Stimulated activated effector memory CD8-positive, alpha-beta T cell treated with anti-CD3 and anti-CD28 coated beads, Interleukin-12 subunit alpha, Interleukin-12 subunit beta, amount 100 ng/mL, for 72 hours (primary cell): ENCODE data around the gene LDAF1.
"Not testable (repeated sequence)": the region's sequence is repeated elsewhere in the genome, so short reads cannot be mapped to it uniquely, and the experiment has no call there.

Experiments used
- ATAC-seq: fragments of 150-1000 bp; cut with Tn5 transposase; 2 replicates; pipeline ENCODE4 v1.10.0; 2021
- DNase-seq, 2 donors: peaks; one replicate each; pipeline ENCODE4 v3.0.0; 2021 to 2022; ENCODE audit warnings: low spot score in 2 of 2
- H3K27ac Mint-ChIP-seq: one replicate; pipeline ENCODE4 v1.8.0; 2022; ENCODE audit warnings: mild to moderate bottlenecking, mixed read lengths
- H3K36me3 Mint-ChIP-seq: one replicate; pipeline ENCODE4 v1.8.0; 2022; ENCODE audit warnings: mild to moderate bottlenecking, mixed read lengths
- H3K4me1 Mint-ChIP-seq: one replicate; pipeline ENCODE4 v1.8.0; 2022; ENCODE audit warnings: mixed read lengths
- H3K4me3 Mint-ChIP-seq: one replicate; pipeline ENCODE4 v1.8.0; 2022; ENCODE audit warnings: mild to moderate bottlenecking, mixed read lengths
- H3K9me3 Mint-ChIP-seq: one replicate; pipeline ENCODE4 v1.8.0; 2022; ENCODE audit warnings: mixed read lengths

The LDAF1 gene

DNA sequence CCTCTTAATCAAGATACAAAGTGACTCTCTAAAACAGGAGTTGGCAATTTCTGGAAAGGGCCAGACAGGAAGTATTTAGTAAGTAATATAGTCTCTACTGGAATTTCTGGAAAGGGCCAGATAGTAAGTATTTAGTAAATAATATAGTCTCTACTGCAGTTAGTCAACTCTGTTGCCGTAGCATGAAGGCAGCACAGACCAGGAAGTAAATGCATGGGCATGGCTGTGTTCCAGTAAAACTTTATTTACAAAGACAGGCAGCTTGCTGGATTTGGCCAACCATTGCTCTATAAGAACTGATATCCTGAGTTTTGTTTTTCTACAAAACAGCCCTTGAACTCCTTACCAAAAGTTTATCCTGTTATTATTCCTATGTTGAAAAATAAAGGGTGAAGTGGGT, 16.9 kb downstream of the LDAF1 start:
- ATAC-seq = no peak
- DNase-seq = no peak
- Mint-ChIP-seq H3K27ac (no peak overlapping the region), H3K4me1 (no peaks in the 10 kb centered on the region), H3K4me3 (no peak overlapping the region), H3K36me3 (peaks cover 48% of the 10 kb centered on the region), H3K9me3 (no peaks in the 10 kb centered on the region)

GRCh38 chr16:21179126-21179982, 20.9 kb downstream of the LDAF1 start:
- no peak overlapping the region for H3K4me3 Mint-ChIP-seq
- H3K27ac Mint-ChIP-seq = no peak overlapping the region
- ATAC-seq (no peak), DNase-seq (no peak)
- peaks cover 19% of the 10 kb centered on the region for H3K36me3 Mint-ChIP-seq
- peaks cover 2% of the 10 kb centered on the region for H3K4me1 Mint-ChIP-seq
- no peaks in the 10 kb centered on the region for H3K9me3 Mint-ChIP-seq

GRCh38 chr16:21179983-21180365, 21.5 kb downstream of the LDAF1 start:
- H3K27ac Mint-ChIP-seq = no peak overlapping the region
- peaks cover 16% of the 10 kb centered on the region for H3K36me3 Mint-ChIP-seq
- ATAC-seq (no peak), DNase-seq (no peak)
- H3K4me3 Mint-ChIP-seq = no peak overlapping the region
- peaks cover 2% of the 10 kb centered on the region for H3K9me3 Mint-ChIP-seq
- H3K4me1 Mint-ChIP-seq = peaks cover 8% of the 10 kb centered on the region

- Mint-ChIP-seq H3K27ac (no peak overlapping the region), H3K4me1 (peaks cover 16% of the 10 kb centered on the region), H3K9me3 (peaks cover 3% of the 10 kb centered on the region), H3K36me3 (peaks cover 16% of the 10 kb centered on the region), H3K4me3 (no peak overlapping the region)
- DNase-seq (no peak), ATAC-seq (no peak)
Observed at GRCh38 chr16:21183995-21184394, 25.5 kb downstream of the LDAF1 start.

- ATAC-seq = peak; percentile 71
- no peak overlapping the region for H3K4me3 Mint-ChIP-seq
- peaks cover 16% of the 10 kb centered on the region for H3K4me1 Mint-ChIP-seq
- DNase-seq = peak in 1 of 2 donors; percentile 50
- peaks cover 3% of the 10 kb centered on the region for H3K9me3 Mint-ChIP-seq
- H3K27ac Mint-ChIP-seq = no peak overlapping the region
- peaks cover 11% of the 10 kb centered on the region for H3K36me3 Mint-ChIP-seq
Observed at GRCh38 chr16:21184834-21185233, 26.4 kb downstream of the LDAF1 start.

DNA sequence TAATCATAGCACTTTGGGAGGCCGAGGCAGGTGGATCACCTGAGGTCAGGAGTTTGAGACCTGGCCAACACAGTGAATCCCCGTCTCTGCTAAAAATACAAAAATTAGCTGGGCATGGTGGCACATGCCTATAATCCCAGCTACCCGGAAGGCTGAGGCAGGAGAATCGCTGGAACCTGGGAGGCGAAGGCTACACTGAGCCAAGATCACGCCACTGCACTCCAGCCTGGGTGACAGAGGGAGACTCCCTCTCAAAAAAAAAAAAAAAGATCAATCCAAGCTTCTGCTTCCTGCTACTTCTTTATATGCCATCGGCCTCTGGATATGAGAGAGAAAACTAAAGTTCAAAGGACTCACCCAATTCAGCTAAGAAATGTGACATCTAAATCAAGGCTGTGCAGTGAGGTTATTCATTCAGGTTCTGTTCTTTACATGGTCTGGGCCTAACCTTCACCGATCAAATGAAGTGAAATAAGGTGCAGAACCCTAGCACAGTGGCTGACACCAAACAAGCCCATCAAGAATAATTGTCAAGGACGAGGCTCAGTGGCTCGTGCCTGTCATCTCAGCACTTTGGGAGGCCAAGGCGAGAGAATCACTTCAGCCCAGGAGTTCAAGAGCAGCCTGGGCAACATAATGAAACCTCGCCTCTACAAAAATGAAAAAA, 27.3 kb downstream of the LDAF1 start:
- peaks cover 16% of the 10 kb centered on the region for H3K4me1 Mint-ChIP-seq
- no peak overlapping the region for H3K4me3 Mint-ChIP-seq
- peaks cover under 1% of the 10 kb centered on the region for H3K36me3 Mint-ChIP-seq
- ATAC-seq (no peak), DNase-seq (no peak)
- peaks cover 6% of the 10 kb centered on the region for H3K9me3 Mint-ChIP-seq
- H3K27ac Mint-ChIP-seq = no peak overlapping the region

DNA sequence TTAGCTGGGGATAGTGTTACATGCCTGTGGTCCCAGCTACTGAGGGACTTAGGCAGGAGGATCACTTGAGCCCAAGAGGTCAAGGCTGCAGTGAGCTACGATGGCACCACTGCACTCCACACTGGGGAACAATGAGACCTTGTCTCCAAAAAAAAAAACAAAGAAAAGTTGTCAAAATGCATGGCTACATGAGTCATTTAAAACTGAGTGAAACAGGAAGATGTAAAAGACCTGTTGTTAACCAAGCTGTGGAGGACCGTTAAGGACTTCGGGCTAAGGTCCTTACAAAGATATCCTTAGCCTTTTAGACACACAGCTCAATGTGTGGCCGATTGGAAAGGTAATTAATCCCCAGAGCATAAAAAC, 27.8 kb downstream of the LDAF1 start:
- DNase-seq (no peak), ATAC-seq (no peak)
- no peaks in the 10 kb centered on the region for H3K36me3 Mint-ChIP-seq
- H3K4me3 Mint-ChIP-seq = no peak overlapping the region
- H3K9me3 Mint-ChIP-seq = peaks cover 6% of the 10 kb centered on the region
- H3K4me1 Mint-ChIP-seq = peaks cover 16% of the 10 kb centered on the region
- H3K27ac Mint-ChIP-seq = no peak overlapping the region

GRCh38 chr16:21189311-21189710, 30.8 kb downstream of the LDAF1 start:
- ATAC-seq (no peak), DNase-seq (no peak)
- Mint-ChIP-seq H3K36me3 (no peaks in the 10 kb centered on the region), H3K27ac (no peak overlapping the region), H3K4me3 (no peak overlapping the region), H3K9me3 (peaks cover 6% of the 10 kb centered on the region), H3K4me1 (peaks cover 14% of the 10 kb centered on the region)

GRCh38 chr16:21190013-21190412, 31.5 kb downstream of the LDAF1 start:
- no peak overlapping the region for H3K27ac Mint-ChIP-seq
- ATAC-seq = no peak
- no peak for DNase-seq
- H3K36me3 Mint-ChIP-seq = no peaks in the 10 kb centered on the region
- peaks cover 14% of the 10 kb centered on the region for H3K4me1 Mint-ChIP-seq
- no peak overlapping the region for H3K4me3 Mint-ChIP-seq
- peaks cover 4% of the 10 kb centered on the region for H3K9me3 Mint-ChIP-seq

GRCh38 chr16:21190599-21190998, 32.1 kb downstream of the LDAF1 start:
- Mint-ChIP-seq H3K4me1 (peaks cover 12% of the 10 kb centered on the region), H3K9me3 (peaks cover 3% of the 10 kb centered on the region), H3K4me3 (no peak overlapping the region), H3K36me3 (no peaks in the 10 kb centered on the region), H3K27ac (no peak overlapping the region)
- ATAC-seq = no peak
- DNase-seq = no peak

- no peak overlapping the region for H3K27ac Mint-ChIP-seq
- no peak for ATAC-seq
- DNase-seq = no peak
- H3K4me3 Mint-ChIP-seq = no peak overlapping the region
- H3K9me3 Mint-ChIP-seq = peaks cover 3% of the 10 kb centered on the region
- peaks cover 12% of the 10 kb centered on the region for H3K4me1 Mint-ChIP-seq
- no peaks in the 10 kb centered on the region for H3K36me3 Mint-ChIP-seq
Observed at GRCh38 chr16:21192991-21193390, 34.5 kb downstream of the LDAF1 start.

DNA sequence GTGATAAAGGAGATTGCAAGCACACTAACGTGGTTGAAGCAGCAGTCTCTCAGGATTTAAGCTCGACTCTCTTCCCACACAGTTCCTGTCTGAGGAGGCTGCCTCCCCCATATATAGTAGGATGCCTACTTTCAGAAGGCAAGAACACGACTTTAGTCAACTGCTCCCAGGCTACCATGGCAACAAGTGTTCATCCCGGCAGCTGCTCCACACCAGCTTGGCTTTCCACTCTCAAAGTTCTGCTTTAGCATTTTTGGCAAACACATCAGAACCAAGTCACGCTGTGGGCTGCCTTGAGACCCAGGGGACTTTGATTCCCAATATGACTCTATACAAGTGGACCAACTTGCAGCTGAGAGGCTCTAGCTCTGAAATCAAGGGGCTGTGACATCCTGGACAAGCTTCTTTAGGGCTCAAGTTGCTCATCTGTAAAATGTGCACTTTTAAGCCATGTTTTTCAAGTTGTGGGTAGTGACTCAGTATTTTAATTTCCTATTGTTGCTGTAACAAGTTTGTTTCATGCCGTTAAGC, 36.4 kb downstream of the LDAF1 start:
- Mint-ChIP-seq H3K36me3 (no peaks in the 10 kb centered on the region), H3K4me1 (peaks cover 7% of the 10 kb centered on the region), H3K27ac (no peak overlapping the region), H3K4me3 (no peak overlapping the region), H3K9me3 (peaks cover 3% of the 10 kb centered on the region)
- peak; percentile 44 for ATAC-seq
- DNase-seq = no peak

- H3K36me3 Mint-ChIP-seq, H3K4me1 Mint-ChIP-seq, H3K27ac Mint-ChIP-seq, H3K4me3 Mint-ChIP-seq, ATAC-seq, H3K9me3 Mint-ChIP-seq, DNase-seq: not testable (repeated sequence)
Observed at GRCh38 chr16:21195330-21195729, 36.9 kb downstream of the LDAF1 start.

DNA sequence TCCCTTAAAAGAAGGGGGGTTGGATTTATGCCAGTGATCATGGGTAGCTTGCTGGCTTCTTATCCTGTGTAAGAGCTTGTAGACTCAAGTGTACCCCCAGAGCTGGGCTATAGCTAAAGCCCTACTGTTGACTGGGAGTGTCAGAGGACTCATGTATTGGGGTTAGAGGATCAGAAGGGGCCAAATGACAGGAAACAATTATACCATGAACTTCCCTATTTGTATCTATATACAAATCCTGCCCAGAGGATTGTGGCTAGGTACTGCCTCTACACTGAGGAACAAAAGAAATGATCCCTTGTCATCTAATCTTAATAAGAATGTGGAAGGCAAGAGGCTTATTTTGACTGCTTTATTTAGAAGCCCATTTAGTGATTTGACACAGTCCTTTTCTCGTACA, 38.6 kb downstream of the LDAF1 start:
- Mint-ChIP-seq H3K9me3 (no peaks in the 10 kb centered on the region), H3K4me1 (peaks cover 7% of the 10 kb centered on the region), H3K27ac (no peak overlapping the region), H3K36me3 (no peaks in the 10 kb centered on the region), H3K4me3 (no peak overlapping the region)
- ATAC-seq (no peak), DNase-seq (no peak)

DNA sequence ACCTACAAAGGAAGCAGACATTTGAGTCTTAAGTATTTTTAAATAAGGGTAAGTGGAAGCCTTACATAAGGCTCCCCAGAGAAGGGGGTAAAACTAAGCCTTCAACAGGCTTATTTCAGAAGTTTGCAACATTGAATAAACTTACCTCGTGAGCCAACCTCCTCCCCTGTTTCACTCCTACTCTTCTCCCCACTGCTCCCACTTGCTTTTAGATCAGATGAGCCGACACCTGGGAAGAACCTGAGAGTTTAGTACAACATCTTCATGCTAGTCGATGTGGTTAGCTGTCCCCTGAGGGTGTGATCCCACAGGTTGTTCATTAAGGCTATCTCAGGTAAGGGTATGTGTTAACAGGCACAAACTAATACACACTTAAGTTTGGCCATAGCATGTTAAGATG, 39.1 kb downstream of the LDAF1 start:
- no peak overlapping the region for H3K27ac Mint-ChIP-seq
- DNase-seq (no peak), ATAC-seq (no peak)
- H3K4me3 Mint-ChIP-seq = no peak overlapping the region
- peaks cover 7% of the 10 kb centered on the region for H3K4me1 Mint-ChIP-seq
- no peaks in the 10 kb centered on the region for H3K9me3 Mint-ChIP-seq
- no peaks in the 10 kb centered on the region for H3K36me3 Mint-ChIP-seq
